ENCODE results near the gene LRIG2. TPM values are rescaled to one million over a fixed set of nuclear protein-coding genes. Genes with fewer than 3 reads are reported as not detected.
"Not testable (repeated sequence)": the region's sequence is repeated elsewhere in the genome, so short reads cannot be mapped to it uniquely, and the experiment has no call there.

Gene LRIG2
- total RNA-seq, 2 experiments from 2014 or later = 5.6 to 6.5 TPM

DNA sequence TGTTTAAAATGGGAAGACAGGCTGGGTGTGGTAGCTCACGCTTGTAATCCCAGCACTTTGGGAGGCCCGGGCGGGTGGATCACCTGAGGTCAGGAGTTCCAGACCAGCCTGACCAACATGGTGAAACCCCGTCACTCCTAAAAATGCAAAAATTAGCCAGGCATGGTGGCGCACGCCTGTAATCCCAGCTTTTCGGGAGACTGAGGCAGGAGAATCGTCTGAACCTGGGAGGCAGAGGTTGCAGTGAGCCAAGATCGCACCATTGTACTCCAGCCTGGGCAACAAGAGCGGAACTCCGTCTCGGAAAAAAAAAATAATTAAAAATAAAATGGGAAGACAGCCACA lies 29.9 kb upstream of the LRIG2 start:
- H3K27me3 Mint-ChIP-seq, H3K4me3 Mint-ChIP-seq, H3K36me3 Mint-ChIP-seq, H3K27ac Mint-ChIP-seq, H3K9me3 Mint-ChIP-seq, DNase-seq: not testable (repeated sequence)
- peaks cover 33% of the 10 kb centered on the region for H3K4me1 Mint-ChIP-seq

DNA sequence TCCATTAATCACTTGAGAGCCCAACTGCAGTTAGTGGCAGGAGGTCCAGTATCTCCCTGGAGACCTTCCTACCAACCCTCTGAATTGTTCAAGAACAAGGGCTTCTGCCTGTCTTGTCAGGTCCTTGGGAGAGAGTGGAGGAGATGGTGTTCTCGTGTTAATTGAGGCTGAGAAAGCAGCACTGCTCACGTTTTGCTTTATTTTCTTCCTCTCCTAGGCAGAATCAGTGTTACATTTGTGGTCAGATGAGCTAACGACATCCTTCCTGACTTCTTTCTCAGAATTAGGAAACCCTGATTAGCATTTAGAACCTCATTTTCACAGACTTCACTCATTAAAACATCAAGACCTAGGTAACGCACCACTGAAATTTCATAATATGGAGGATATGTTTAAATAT lies 26.4 kb upstream of the LRIG2 start:
- DNase-seq = no peak
- H3K4me3 Mint-ChIP-seq = peak overlapping the region; percentile 53
- H3K9me3 Mint-ChIP-seq = no peaks in the 10 kb centered on the region
- H3K27me3 Mint-ChIP-seq = no peaks in the 10 kb centered on the region
- peaks cover 47% of the 10 kb centered on the region for H3K4me1 Mint-ChIP-seq
- peaks cover 2% of the 10 kb centered on the region for H3K36me3 Mint-ChIP-seq
- H3K27ac Mint-ChIP-seq = peak overlapping the region; percentile 78

- Mint-ChIP-seq H3K4me3 (no peak overlapping the region), H3K36me3 (peaks cover 2% of the 10 kb centered on the region), H3K4me1 (peaks cover 33% of the 10 kb centered on the region), H3K27me3 (no peaks in the 10 kb centered on the region), H3K27ac (no peak overlapping the region), H3K9me3 (no peaks in the 10 kb centered on the region)
- DNase-seq = no peak
Observed at GRCh38 chr1:113048064-113048463, 24.9 kb upstream of the LRIG2 start.

DNA sequence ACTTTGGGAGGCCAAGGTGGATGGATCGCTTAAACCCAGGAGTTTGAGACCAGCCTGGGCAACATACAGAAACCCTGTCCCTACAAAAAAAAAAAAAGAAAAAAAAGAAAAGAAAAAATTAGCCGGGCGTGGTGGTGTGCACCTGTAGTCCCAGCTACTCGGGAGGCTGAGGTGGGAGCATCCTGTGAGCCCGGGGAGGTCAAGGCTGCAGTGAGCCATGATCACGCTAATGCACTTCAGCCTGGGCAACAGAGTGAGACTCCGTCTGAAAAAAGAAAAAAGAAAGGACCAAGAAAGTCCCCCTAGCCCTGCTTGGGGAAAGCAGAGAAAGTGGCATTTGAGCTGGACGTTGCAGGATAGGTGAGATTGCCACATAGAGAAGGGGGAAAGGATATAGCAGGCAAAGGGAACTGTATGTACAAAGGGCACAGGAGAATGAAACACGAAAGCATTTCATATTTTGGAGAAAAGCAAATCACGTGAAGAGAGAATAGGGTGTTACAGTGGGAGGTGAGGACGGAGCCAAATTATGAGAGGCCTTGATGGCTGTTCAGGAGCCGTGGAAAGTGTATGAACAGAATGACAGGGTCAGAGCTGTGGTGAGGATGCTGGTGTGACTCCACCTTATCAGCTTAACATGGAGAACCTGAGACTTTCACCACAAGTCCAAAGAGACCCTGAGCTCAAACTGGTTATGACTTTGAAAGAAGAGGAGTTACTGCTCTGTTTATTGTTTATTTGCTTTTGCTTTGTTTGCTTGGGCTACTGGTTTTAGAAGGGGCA lies 19.5 kb upstream of the LRIG2 start:
- H3K36me3 Mint-ChIP-seq = no peaks in the 10 kb centered on the region

DNA sequence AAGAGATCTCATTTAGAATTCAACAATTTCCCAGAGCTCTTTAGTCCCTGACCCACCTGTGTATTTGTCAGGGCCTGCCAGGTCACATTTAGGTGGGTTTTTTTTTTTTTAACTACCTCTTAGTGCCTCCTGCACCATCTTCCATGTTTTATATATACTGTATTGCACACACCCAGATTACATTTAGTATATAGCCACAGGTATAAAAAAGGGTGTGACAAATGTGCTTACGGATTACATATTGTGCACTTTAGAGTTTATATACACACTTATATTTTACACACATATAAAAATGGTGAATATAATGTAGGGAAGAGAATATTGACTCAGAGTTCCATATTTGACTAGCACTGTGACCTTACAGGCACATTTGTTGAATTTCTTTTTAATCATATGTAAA lies 17.4 kb upstream of the LRIG2 start:
- no peak overlapping the region for H3K4me3 Mint-ChIP-seq
- H3K36me3 Mint-ChIP-seq = no peaks in the 10 kb centered on the region
- H3K9me3 Mint-ChIP-seq = no peaks in the 10 kb centered on the region
- H3K27me3 Mint-ChIP-seq = no peaks in the 10 kb centered on the region
- no peak for DNase-seq
- peaks cover 12% of the 10 kb centered on the region for H3K4me1 Mint-ChIP-seq
- H3K27ac Mint-ChIP-seq = no peak overlapping the region

More for the DNA sequence above, 19.5 kb upstream of the LRIG2 start:
- no peaks in the 10 kb centered on the region for H3K9me3 Mint-ChIP-seq
- no peak for DNase-seq
- H3K27me3 Mint-ChIP-seq = no peaks in the 10 kb centered on the region
- no peak overlapping the region for H3K4me3 Mint-ChIP-seq
- H3K27ac Mint-ChIP-seq = no peak overlapping the region
- H3K4me1 Mint-ChIP-seq = peaks cover 18% of the 10 kb centered on the region

- DNase-seq = no peak
- Mint-ChIP-seq H3K9me3 (no peaks in the 10 kb centered on the region), H3K4me3 (no peak overlapping the region), H3K27me3 (no peaks in the 10 kb centered on the region), H3K36me3 (no peaks in the 10 kb centered on the region), H3K4me1 (peaks cover 4% of the 10 kb centered on the region), H3K27ac (no peak overlapping the region)
Observed at GRCh38 chr1:113057006-113057405, 16.0 kb upstream of the LRIG2 start.

DNA sequence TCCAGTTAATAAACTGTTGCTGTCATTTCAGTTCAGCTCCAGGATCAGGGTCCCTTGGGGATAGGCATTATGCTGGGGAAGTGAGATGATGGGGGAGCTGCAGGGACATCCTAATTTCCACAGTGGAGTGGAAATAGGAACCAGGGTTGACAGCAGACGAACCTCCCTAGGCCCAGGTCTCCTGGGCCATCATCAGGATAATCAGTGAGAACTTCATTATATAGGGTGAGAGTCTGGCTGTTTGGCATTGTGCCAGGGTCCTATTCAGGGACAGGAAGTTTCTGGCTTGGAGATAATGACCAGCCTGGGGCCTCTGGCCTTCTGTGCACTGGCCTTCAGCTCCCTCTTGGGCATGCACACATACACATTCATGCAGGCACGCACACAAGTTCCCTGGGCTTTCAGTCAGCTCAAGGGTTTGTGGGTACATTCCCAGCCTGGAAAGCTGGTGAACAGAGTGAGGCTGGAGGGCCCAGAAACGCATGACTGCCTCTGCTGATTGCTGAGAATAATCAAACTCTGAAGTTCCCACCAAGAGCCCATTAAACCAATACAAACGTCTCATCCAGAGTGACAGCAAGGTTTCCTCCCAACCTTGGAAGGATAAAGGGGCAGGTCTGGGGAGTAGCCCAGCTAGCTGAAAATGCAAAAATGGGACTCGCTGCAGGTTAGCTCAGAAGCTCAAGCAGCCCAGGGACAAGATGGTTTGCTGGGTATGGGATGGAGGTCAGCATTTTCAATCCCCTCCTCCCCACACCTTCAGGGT lies 13.9 kb upstream of the LRIG2 start:
- Mint-ChIP-seq H3K36me3 (no peaks in the 10 kb centered on the region), H3K27me3 (no peaks in the 10 kb centered on the region), H3K9me3 (no peaks in the 10 kb centered on the region), H3K27ac (peak overlapping the region; percentile 67), H3K4me1 (no peaks in the 10 kb centered on the region), H3K4me3 (no peak overlapping the region)
- DNase-seq = no peak

DNA sequence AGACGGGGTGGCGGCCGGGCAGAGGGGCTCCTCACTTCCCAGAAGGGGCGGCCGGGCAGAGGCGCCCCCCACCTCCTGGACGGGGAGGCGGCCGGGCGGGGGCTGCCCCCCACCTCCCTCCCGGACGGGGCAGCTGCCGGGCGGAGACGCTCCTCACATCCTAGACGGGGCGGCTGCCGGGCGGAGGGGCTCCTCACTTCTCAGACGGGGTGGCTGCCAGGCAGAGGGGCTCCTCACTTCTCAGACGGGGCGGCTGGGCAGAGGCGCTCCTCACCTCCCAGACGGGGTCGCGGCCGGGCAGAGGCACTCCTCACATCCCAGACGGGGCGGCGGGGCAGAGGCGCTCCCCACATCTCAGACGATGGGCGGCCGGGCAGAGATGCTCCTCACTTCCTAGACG lies 9.5 kb upstream of the LRIG2 start:
- H3K9me3 Mint-ChIP-seq = not testable (repeated sequence)

GRCh38 chr1:113072141-113072756 lies 749 bp upstream of the LRIG2 start:
- Mint-ChIP-seq H3K27ac (peak overlapping the region; percentile 92), H3K36me3 (peaks cover 4% of the 10 kb centered on the region), H3K4me1 (peaks cover 22% of the 10 kb centered on the region), H3K9me3 (no peaks in the 10 kb centered on the region), H3K27me3 (no peaks in the 10 kb centered on the region), H3K4me3 (peak overlapping the region; percentile 92)
- DNase-seq = no peak

More for the DNA sequence above, 9.5 kb upstream of the LRIG2 start:
- not testable (repeated sequence) for H3K4me3 Mint-ChIP-seq, H3K36me3 Mint-ChIP-seq, DNase-seq, H3K27ac Mint-ChIP-seq, H3K4me1 Mint-ChIP-seq, H3K27me3 Mint-ChIP-seq

DNA sequence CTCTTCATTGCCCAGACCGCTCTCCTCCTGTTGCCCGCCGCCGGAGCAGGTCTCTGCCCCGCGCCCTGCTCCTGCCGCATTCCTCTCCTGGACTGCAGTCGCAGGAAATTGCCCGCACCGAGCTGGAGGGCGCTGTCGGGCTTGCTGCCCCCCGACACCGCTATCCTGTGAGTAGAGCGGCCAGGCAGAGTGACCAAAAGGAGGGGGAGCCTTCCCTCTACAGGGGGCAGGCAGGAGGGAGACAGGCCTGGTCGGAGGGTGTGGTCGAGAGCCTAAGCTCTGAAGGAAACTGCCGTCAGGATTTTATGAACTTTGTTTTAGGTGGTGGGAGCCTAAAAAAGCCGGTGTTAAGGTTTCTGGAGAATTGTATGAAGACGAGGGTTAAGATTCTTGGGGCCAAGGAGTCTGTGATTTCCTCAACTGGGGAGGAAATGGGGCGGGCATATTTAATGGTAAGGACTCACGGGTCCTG lies 517 bp downstream of the LRIG2 start:
- H3K4me3 Mint-ChIP-seq = peak overlapping the region; percentile 92
- no peak for DNase-seq
- peaks cover 12% of the 10 kb centered on the region for H3K36me3 Mint-ChIP-seq
- H3K9me3 Mint-ChIP-seq = peaks cover 1% of the 10 kb centered on the region
- H3K4me1 Mint-ChIP-seq = peaks cover 22% of the 10 kb centered on the region
- H3K27ac Mint-ChIP-seq = peak overlapping the region; percentile 92
- H3K27me3 Mint-ChIP-seq = no peaks in the 10 kb centered on the region

DNA sequence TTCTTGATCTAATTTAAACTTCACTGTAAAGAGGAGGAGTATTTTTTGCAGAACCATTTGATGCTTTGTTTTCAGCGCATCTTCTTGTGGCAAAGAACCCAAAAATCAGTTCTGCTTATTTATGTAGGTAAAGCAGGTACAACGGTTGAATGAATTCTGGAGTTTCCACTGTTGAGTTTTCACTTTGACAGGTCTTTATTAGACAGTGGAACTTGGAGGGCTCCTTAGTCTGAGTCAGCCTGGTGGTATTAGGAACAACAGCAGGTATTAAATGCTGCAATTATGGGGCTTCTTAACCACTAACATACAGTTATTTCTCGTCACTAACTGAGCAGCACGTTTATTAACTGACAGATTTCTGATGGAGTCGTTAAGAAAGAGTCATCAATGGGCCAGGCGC lies 1.2 kb downstream of the LRIG2 start:
- peaks cover 1% of the 10 kb centered on the region for H3K9me3 Mint-ChIP-seq
- H3K27ac Mint-ChIP-seq = peak overlapping the region; percentile 92
- no peak for DNase-seq
- H3K36me3 Mint-ChIP-seq = peaks cover 13% of the 10 kb centered on the region
- no peaks in the 10 kb centered on the region for H3K27me3 Mint-ChIP-seq
- peaks cover 22% of the 10 kb centered on the region for H3K4me1 Mint-ChIP-seq
- H3K4me3 Mint-ChIP-seq = peak overlapping the region; percentile 92

DNA sequence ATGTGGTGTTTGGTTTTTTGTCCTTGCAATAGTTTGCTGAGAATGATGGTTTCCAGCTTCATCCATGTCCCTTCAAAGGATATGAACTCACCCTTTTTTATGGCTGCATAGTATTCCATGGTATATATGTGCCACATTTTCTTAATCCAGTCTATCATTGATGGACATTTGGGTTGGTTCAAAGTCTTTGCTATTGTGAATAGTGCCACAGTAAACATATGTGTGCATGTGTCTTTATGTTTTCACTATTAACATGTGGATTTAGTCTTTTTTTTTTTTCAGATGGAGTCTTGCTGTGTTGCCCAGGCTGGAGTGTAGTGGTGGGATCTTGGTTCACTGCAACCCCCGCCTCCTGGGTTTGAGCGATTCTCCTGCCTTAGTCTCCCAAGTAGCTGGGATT lies 5.0 kb downstream of the LRIG2 start:
- H3K27me3 Mint-ChIP-seq, DNase-seq, H3K4me3 Mint-ChIP-seq, H3K9me3 Mint-ChIP-seq, H3K27ac Mint-ChIP-seq: not testable (repeated sequence)
- peaks cover 25% of the 10 kb centered on the region for H3K36me3 Mint-ChIP-seq
- H3K4me1 Mint-ChIP-seq = peaks cover 20% of the 10 kb centered on the region

- Mint-ChIP-seq H3K36me3 (peaks cover 13% of the 10 kb centered on the region), H3K27me3 (no peaks in the 10 kb centered on the region), H3K27ac (no peak overlapping the region), H3K4me3 (no peak overlapping the region), H3K9me3 (no peaks in the 10 kb centered on the region), H3K4me1 (peaks cover 24% of the 10 kb centered on the region)
- DNase-seq = no peak
Observed at GRCh38 chr1:113086541-113086940, 13.5 kb downstream of the LRIG2 start.

- no peak overlapping the region for H3K4me3 Mint-ChIP-seq
- peaks cover 6% of the 10 kb centered on the region for H3K36me3 Mint-ChIP-seq
- H3K27me3 Mint-ChIP-seq = no peaks in the 10 kb centered on the region
- no peaks in the 10 kb centered on the region for H3K9me3 Mint-ChIP-seq
- no peak overlapping the region for H3K27ac Mint-ChIP-seq
- no peak for DNase-seq
- H3K4me1 Mint-ChIP-seq = peaks cover 31% of the 10 kb centered on the region
Observed at GRCh38 chr1:113088972-113089371, 16.0 kb downstream of the LRIG2 start.

DNA sequence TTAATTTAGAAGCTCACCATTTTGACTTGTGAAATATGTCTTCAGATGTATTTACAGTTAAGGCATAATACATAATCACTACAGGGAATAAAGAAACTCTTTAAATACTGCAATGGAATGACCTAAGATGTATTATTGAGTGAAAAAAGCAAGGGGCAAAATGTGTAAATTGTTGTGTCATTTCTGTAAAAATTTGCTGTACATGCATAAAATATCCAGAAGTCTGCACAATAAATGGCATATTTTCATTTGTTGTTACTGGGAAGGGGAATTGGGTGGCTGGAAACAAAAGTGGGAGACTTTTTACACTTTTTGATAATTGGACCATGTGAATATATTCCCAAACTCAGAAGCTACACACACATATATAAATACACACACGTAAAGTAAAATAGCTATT lies 17.1 kb downstream of the LRIG2 start:
- no peak overlapping the region for H3K4me3 Mint-ChIP-seq
- H3K9me3 Mint-ChIP-seq = no peaks in the 10 kb centered on the region
- peaks cover 29% of the 10 kb centered on the region for H3K4me1 Mint-ChIP-seq
- H3K36me3 Mint-ChIP-seq = peaks cover 8% of the 10 kb centered on the region
- no peaks in the 10 kb centered on the region for H3K27me3 Mint-ChIP-seq
- DNase-seq = no peak
- H3K27ac Mint-ChIP-seq = no peak overlapping the region

Measured in activated naive CD8-positive, alpha-beta T cell treated with anti-CD3 and anti-CD28 coated beads for 36 hours (primary cell).